HG02642 (cell line): Measurements from ENCODE around the gene SRD5A2.
A peak's percentile ranks its signal among the peaks of the same experiment; 100 is the strongest.
"Not testable (repeated sequence)": the region's sequence is repeated elsewhere in the genome, so short reads cannot be mapped to it uniquely, and the experiment has no call there.

ENCODE experiments used
- ATAC-seq: cut with Tn5 transposase; IDR thresholded peaks from one replicate; pipeline ENCODE4 v1.9.1; 2021; ENCODE audit warnings: mild to moderate bottlenecking; ENCODE audit not compliant: unreplicated experiment, poor library complexity

SRD5A2 gene

GRCh38 chr2:31535768-31536167 is 45.0 kb downstream of the SRD5A2 start:
- no peak for ATAC-seq

GRCh38 chr2:31534636-31535035 is 46.1 kb downstream of the SRD5A2 start:
- ATAC-seq: no peak

- ATAC-seq: no peak
These were observed 47.7 kb downstream of the SRD5A2 start for GRCh38 chr2:31533036-31533435.

- ATAC-seq: no peak
These were observed 49.6 kb downstream of the SRD5A2 start for GRCh38 chr2:31531101-31531500.

- no peak for ATAC-seq
These were observed 51.5 kb downstream of the SRD5A2 start for GRCh38 chr2:31529256-31529655.

GRCh38 chr2:31528823-31529222 is 51.9 kb downstream of the SRD5A2 start:
- ATAC-seq: no peak

- ATAC-seq: no peak
These were observed 53.6 kb downstream of the SRD5A2 start for GRCh38 chr2:31526946-31527732.

- ATAC-seq: no peak
These were observed 54.9 kb downstream of the SRD5A2 start for GRCh38 chr2:31525876-31526275.

- ATAC-seq: no peak
These were observed 56.1 kb downstream of the SRD5A2 start for GRCh38 chr2:31524592-31524991.

- ATAC-seq: peak; percentile 59
These were observed 56.8 kb downstream of the SRD5A2 start for GRCh38 chr2:31523871-31524492.

- no peak for ATAC-seq
These were observed 58.0 kb downstream of the SRD5A2 start for GRCh38 chr2:31522786-31523185.

- ATAC-seq: no peak
These were observed 63.1 kb downstream of the SRD5A2 start for GRCh38 chr2:31517442-31518203.

GRCh38 chr2:31515586-31515985 is 65.2 kb downstream of the SRD5A2 start:
- ATAC-seq: no peak

- no peak for ATAC-seq
These were observed 67.2 kb downstream of the SRD5A2 start for GRCh38 chr2:31513553-31513952.

GRCh38 chr2:31511376-31511775 is 69.4 kb downstream of the SRD5A2 start:
- ATAC-seq: no peak

- ATAC-seq: no peak
These were observed 75.6 kb downstream of the SRD5A2 start for GRCh38 chr2:31505111-31505510.

GRCh38 chr2:31504311-31504710 is 76.4 kb downstream of the SRD5A2 start:
- no peak for ATAC-seq

GRCh38 chr2:31496451-31496874 is 84.3 kb downstream of the SRD5A2 start:
- not testable (repeated sequence) for ATAC-seq

- ATAC-seq: not testable (repeated sequence)
These were observed 91.4 kb downstream of the SRD5A2 start for GRCh38 chr2:31489339-31489738.

- no peak for ATAC-seq
These were observed 97.5 kb downstream of the SRD5A2 start for GRCh38 chr2:31483246-31483645.

- no peak for ATAC-seq
These were observed 104.1 kb downstream of the SRD5A2 start for GRCh38 chr2:31476511-31477180.
